Stimulated activated CD4-positive, alpha-beta T cell treated with anti-CD3 and anti-CD28 coated beads, Interleukin-1b, Interleukin-23, amount 100 ng/mL, for 24 hours (primary cell): Measurements from ENCODE around the gene NFATC3.

Experiments
- DNase-seq, 4 experiments: peaks; one replicate each; pipeline ENCODE4 v3.0.0-alpha.2; 2020; ENCODE audit warnings: low read depth in 4 of 4, low spot score in 1 of 4

NFATC3 gene

DNA sequence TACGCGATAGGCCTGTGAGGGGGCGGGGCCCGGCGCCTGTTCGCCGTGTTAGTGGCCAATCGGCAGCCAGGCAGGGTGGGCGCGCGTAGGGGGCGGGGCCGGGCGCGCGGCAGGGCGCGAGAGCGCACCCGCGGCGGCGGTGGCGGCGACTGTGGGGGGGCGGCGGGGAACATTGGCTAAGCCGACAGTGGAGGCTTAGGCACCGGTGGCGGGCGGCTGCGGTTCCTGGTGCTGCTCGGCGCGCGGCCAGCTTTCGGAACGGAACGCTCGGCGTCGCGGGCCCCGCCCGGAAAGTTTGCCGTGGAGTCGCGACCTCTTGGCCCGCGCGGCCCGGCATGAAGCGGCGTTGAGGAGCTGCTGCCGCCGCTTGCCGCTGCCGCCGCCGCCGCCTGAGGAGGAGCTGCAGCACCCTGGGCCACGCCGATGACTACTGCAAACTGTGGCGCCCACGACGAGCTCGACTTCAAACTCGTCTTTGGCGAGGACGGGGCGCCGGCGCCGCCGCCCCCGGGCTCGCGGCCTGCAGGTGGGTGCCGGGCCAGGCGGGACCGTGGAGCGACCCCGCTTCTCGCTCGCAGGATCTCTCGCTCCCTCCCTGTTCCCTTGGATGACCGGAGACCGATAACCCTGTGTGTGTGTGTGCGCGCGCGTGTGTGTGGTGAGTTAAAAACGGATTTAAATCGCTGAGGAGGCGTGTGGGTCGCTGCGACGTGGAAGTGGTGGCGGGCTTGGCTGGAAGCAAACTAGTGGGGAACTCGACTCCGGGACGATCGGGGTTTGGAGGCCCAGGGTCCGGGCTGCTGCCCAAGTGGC, at the start of gene NFATC3:
NFATC3 (plus strand) TSS at position 112 of the 813 bp plus-strand sequence; CDS start at position 424, 312 bp downstream.
- DNase-seq, result peak; percentile 97 to 99 (median 98)

DNA sequence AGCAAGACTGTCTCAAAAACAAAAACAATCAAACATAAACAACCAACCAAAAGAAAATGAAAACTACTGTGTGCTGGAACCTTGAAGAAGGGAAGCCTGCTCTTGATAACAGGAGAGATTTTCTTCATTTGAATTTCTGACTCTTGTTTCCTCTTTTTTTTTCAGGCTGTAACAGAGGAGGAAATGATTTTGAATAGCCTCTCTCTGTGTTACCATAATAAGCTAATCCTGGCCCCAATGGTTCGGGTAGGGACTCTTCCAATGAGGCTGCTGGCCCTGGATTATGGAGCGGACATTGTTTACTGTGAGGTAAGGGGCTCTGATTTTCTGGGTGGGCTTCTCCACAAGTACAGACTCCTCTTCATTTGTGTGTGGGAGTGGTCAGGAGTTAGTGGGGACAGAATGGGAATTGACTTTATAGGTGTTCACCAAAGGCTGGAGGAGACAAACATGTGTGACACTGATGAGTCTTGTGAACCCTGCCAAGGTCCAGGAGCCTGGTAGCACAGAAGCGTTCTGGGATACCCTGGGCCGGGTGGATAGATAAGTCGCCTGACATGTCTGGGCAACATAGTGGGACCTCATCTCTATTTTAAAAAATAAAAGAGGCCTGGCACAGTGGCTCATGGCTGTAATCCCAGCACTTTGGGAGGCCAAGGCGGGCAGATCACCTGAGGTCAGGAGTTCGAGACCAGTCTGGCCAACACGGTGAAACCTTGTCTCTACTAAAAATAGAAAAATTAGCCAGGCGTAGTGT, 47.2 kb upstream of the NFATC3 start:
- no peak for DNase-seq

GRCh38 chr16:68040506-68041288, 44.5 kb upstream of the NFATC3 start:
- DNase-seq, result peak; percentile 79 to 85 (median 82)

- no peak for DNase-seq
These were observed 43.4 kb upstream of the NFATC3 start for GRCh38 chr16:68041783-68042182.

DNA sequence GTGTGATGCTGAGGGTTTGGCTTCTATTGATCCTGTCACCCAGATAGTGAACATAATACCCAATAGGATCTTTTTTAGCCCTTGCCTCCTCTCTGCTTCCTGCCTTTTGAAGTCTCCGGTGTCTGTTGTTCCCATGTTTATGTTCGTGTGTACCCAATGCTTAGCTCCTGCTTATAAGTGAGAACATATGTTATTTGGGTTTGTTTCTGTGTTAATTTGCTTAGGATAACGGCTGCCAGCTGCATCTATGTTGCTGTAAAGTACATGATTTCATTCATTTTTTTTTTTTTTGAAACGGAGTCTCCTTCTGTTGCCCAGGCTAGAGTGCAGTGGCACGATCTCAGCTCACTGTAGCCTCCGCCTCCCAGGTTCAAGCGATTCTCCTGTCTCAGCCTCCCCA, 39.1 kb upstream of the NFATC3 start:
- DNase-seq, result no peak

GRCh38 chr16:68047987-68048386, 37.2 kb upstream of the NFATC3 start:
- no peak for DNase-seq

- no peak for DNase-seq
These were observed 35.7 kb upstream of the NFATC3 start for GRCh38 chr16:68049449-68049848.

GRCh38 chr16:68055395-68055794, 29.8 kb upstream of the NFATC3 start:
- DNase-seq, result no peak

- no peak for DNase-seq
These were observed 25.4 kb upstream of the NFATC3 start for GRCh38 chr16:68059804-68060203.

DNA sequence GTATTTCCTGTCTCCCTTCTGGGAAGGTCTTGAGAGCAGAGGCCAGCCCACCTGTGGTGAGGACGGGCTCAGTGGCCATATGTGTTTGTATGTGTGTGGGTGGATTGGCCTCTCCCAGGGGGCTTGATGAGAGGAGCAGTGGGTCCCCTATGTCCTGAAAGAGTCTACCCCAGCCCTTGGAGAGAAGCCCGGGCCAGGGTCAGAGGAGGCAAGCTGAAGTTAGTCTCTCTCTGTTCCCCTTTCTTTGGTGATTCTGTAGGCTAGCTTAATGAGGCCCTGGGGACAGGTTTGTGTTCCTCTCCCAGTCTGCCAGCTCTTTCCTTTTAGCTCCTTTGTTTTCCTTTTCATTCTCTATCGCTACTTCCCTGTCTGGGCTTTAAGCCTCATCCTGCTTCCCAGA, 23.8 kb upstream of the NFATC3 start:
- DNase-seq, result no peak

GRCh38 chr16:68062910-68063393, 22.2 kb upstream of the NFATC3 start:
- no peak for DNase-seq

DNA sequence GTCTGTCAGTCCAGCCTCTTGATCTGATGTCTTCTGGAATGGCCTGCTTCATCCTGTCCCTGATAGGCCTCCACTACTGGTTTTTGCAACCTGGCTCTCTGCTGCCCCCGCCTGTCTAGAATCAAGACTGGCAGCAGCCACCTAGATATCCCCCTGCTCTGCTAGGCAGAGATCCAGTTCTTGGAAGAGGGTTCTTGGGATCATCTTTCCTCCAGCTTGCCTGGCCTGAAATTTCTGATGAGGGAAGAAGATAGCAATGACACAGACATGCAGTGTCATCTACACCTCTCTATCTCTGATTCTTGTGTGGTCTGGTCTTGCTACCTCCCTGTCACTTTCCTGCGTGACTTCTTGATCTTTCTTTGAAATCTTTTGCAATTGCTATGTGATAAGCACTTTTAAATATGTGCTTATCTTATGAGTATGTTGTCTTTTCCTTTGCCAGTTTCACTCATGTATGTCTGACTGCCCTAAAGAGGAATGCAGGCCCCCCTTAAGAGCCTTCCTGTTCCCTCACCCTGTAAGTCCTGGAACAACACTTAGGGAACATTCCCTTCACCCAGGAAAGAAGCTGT, 20.3 kb upstream of the NFATC3 start:
- peak in 2 of 4 experiments; percentile 45 to 61 for DNase-seq

DNA sequence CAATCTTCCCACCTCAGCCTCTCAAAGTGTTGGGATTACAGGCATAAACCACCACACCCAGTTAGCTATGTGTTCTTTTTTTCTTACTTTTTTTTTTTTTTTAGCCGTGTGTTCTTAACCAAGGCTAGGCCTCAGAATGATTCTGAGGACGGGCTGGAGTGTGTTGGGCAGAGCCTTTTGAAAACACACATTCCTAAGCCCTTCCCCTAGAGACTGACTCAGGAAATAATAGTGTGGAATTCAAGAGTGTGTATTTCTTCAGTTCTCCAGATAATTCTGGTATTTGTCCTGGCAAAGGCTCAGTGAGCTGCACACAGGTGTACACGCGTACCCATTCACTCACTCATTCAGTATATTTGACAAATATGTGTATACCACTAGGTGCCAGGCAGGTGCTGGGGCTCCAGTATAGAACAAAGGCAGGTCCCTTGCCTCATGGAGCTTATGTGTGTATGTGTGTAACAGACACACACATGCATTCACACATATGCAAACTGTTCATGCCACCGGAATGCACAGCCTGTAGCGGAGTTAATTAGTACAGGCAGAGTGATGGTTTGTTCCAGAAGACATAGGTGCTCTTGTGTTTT, 19.4 kb upstream of the NFATC3 start:
- DNase-seq, result no peak

DNA sequence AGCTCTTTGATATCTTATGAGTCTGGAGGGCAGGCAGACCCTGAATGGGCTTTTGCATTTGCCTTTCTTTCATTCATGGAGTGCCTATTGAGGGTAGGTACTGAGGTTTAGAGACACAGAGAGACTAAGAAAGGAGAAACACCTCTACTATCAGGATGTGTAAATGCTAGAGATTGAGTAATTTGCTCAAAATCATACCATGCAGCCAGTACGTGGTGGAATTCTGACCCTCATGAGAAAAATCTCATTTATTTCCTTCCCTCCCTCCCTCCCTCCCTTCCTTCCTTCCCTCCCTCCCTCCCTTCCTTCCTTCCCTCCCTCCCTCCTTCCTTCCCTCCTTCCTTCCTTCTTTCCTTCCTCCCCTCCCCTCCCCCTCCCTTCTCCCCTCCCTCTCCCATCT, 18.4 kb upstream of the NFATC3 start:
- no peak for DNase-seq

DNA sequence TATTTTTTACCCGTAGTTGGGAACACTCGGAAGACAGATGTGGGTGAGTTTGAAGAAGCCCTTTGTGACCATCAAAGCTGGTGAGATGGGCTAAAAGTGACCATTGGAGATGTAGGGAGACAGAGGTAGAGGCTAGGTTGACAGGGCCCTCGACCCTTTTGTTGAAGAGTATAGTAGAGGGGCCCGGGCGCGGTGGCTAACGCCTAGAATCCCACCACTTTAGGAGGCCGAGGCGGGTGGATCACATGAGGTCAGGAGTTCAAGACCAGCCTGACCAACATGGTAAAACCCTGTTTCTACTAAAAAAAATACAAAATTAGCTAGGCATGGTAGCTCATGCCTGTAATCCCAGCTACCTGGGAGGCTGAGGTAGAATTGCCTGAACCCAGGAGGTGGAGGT, 16.2 kb upstream of the NFATC3 start:
- no peak for DNase-seq

DNA sequence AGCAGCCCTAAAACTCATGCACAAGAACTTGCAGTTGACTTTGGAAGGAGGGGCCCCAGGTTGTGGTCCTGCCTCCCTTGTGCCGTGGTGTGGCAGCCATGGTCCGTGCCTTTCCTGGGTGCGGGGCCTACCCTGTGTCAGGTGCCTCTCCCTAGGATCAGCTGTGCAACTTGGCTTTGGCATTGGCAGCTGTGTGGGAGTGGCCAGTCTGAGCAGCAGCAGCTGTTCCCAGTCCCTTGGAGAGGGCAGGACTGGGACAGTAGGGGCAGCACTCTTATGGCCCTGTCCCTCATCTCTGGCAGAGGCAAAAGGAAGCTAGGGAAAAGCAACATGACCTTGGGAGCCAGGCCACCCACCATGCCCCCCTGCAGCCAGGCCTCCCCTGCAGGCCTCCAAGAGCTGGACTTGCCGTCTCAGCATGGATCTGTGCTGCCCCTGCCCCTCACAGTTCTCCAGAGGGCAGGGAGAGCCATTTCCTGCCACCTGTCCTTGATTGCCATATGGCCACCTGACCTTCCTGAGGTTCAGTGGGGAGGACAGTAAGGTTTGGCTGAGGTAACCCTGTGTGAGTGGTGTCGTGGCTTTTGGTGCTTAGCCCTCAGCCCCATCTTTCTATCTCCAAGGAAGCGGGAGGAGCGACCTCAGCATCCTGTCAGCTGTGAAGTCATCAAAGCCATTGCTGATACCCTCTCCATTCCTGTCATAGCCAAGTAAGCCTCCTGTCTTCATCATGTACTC, 15.5 kb upstream of the NFATC3 start:
- DNase-seq, result no peak

- DNase-seq, result no peak
These were observed 14.9 kb upstream of the NFATC3 start for GRCh38 chr16:68070249-68070730.

GRCh38 chr16:68070806-68071517, 14.2 kb upstream of the NFATC3 start:
- DNase-seq, result no peak

DNA sequence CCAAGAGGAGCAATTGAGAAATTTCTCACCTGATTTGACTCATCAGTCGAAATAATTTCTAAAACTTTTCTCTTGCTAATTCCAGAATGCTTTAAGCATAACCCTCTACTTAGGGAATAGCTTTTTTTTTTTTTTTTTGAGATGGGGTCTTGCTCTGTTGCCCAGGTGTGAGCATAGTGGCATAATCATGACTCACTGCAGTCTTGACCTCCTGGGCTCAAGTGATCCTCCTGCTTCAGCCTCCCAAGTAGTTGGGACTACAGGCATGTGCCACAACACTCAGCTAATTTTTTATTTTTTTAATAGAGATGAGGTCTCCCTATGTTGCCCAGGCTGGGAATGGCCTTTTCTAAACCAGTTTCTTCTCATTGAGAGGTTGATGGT, 13.7 kb upstream of the NFATC3 start:
- DNase-seq, result no peak
